Measurements from ENCODE around the gene WNT10A. TPM values are rescaled to one million over a fixed set of nuclear protein-coding genes. Genes with fewer than 3 reads are reported as not detected.

WNT10A gene
- total and polyA plus RNA-seq, 2 of the 8 experiments (the other 6 are each of a cell fraction or from before 2014, with no cell fraction given): 0.05 TPM; not detected in 1

DNA sequence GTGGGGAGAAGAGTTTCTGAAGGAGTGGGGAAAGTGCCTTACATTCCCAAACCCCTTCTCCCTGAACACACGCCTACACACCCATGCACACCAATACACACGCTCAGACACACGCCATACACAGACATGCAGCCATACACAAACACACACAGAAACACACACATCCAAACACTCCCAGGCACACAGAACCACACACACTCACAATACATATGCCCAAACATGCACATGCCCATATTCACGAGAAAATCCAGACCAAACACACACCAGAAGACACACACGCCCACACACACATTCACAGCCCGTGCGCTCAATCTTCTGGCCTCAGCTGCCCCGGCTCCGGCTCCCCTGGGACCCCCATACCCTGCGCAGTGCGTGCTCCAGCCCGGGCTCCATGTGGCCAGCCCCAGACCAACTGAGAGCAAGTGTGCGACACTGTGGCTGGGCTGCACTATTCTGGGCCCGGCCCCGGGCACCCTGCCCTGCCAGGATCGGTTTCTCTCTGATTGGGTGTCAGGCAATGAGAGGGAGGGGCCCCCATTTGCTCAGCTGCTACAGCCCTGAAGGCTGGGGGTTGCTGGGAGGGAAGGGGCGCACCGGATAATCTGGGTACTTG is 49.2 kb upstream of the WNT10A start, which contains the start of gene PRKAG3:
Gene PRKAG3 (minus strand): TSS at position 426 of the 613 bp plus-strand sequence.
- no peak within 1 kb of the TSS for H2BK120ac ChIP-seq (replicated peaks; ENCODE audit: low read depth, low read length)
- H3K79me2 ChIP-seq (ENCODE audit: control insufficient read depth in 1 of 2, insufficient read depth in 2 of 2, low read length in 2 of 2): no peaks in the 10 kb centered on the region
- H3K56ac ChIP-seq (replicated peaks; ENCODE audit: insufficient read length, low read depth, low read length): no peak within 1 kb of the TSS
- 89% methylated on average over 18 of the region's 18 CpGs; no CpG with 5 or more reads in 1 of the 2 experiments for WGBS, 2 experiments (ENCODE audit: extremely low coverage in 1 of 2, insufficient coverage in 1 of 2, insufficient read length in 1 of 2, insufficient replicate concordance in 2 of 2, low coverage in 1 of 2, low lambda C conversion rate in 2 of 2, missing lambda C conversion rate in 1 of 2)
- no peak within 1 kb of the TSS for H2BK5ac ChIP-seq (ENCODE audit: low read depth, low read length)
- CTCF ChIA-PET (ENCODE audit: partially characterized antibody): interaction anchor here (0.6 to 1.6 kb wide), 4 partner anchors 16 to 150 kb away, joined by 3 read pairs; no protein-coding TSS in a partner anchor
- no peaks in the 10 kb centered on the region for H3K36me3 ChIP-seq (ENCODE audit: control insufficient read depth in 2 of 4, insufficient read depth in 4 of 4, low read length in 3 of 4)
- H3K27ac ChIP-seq (ENCODE audit: low read depth, low read length): no peak within 1 kb of the TSS
- TF ChIP-seq JUND (IDR thresholded peaks at IDR 0.05; ENCODE audit: low read length) (no peak), CEBPB (IDR thresholded peaks at IDR 0.05; ENCODE audit: low read depth, low read length) (no peak), BCL11A (IDR thresholded peaks at IDR 0.05; ENCODE audit: low read depth in 2 of 2, low read length in 2 of 2) (no peak), HDAC2 (IDR thresholded peaks at IDR 0.05; ENCODE audit: borderline replicate concordance in 1 of 2, low read depth in 2 of 2, low read length in 2 of 2) (no peak), KDM4A (IDR thresholded peaks at IDR 0.05; ENCODE audit: low read depth, low read length, severe bottlenecking) (no peak), YY1 (IDR thresholded peaks at IDR 0.05; ENCODE audit: low read depth, low read length) (no peak)
- no peak within 1 kb of the TSS for H3K23ac ChIP-seq (ENCODE audit: insufficient read length)
- DNase-seq (ENCODE audit: low read depth in 1 of 2, low spot score in 2 of 2) (no peak), FAIRE-seq (no peak)
- no peak within 1 kb of the TSS for H4K5ac ChIP-seq (ENCODE audit: insufficient read length, low read depth, low read length)
- no peak within 1 kb of the TSS for H2AFZ ChIP-seq (ENCODE audit: low read length)
- peaks cover 2% of the 10 kb centered on the region; the same call in 1 of the 2 replicates for H3K23me2 ChIP-seq (ENCODE audit: low read depth, low read length)
- H2BK20ac ChIP-seq (ENCODE audit: low read length): no peak within 1 kb of the TSS
- H3K4ac ChIP-seq (replicated peaks; ENCODE audit: insufficient read length, low read depth, low read length): no peak within 1 kb of the TSS
- H4K91ac ChIP-seq (replicated peaks; ENCODE audit: insufficient read length, low read length): no peak within 1 kb of the TSS
- peak within 1 kb of the TSS; percentile 65 for H2AK5ac ChIP-seq (ENCODE audit: low read depth, low read length)
- H3K4me3 ChIP-seq (ENCODE audit: extremely low read depth in 1 of 4, insufficient read depth in 2 of 4, low read depth in 3 of 4, low read length in 4 of 4): no peak within 1 kb of the TSS
- no peak within 1 kb of the TSS for H2BK15ac ChIP-seq (ENCODE audit: low read length)
- H3K18ac ChIP-seq (ENCODE audit: extremely low read depth, low read length): peak within 1 kb of the TSS; percentile 32; the same call in 1 of the 2 replicates
- no peaks in the 10 kb centered on the region for H3K9me3 ChIP-seq (ENCODE audit: insufficient read depth in 2 of 2, low read depth in 1 of 2, low read length in 1 of 2)
- no peak within 1 kb of the TSS for H3K4me2 ChIP-seq (ENCODE audit: insufficient read depth in 1 of 2, low read depth in 2 of 2, low read length in 2 of 2)
- H3K4me1 ChIP-seq (replicated peaks in 1 of 4; ENCODE audit: control insufficient read depth in 3 of 4, insufficient read depth in 4 of 4, low read length in 3 of 4): peaks cover 0 to 3% (median 0%) of the 10 kb centered on the region in 4 experiments; a peak in 1 of 7 replicates
- no peak within 1 kb of the TSS for H2BK12ac ChIP-seq (ENCODE audit: low read depth, low read length)
- H3K79me1 ChIP-seq (ENCODE audit: low read depth, low read length): no peaks in the 10 kb centered on the region
- H4K8ac ChIP-seq (ENCODE audit: extremely low read depth, insufficient read depth, low read length): peak within 1 kb of the TSS; percentile 42; the same call in 1 of the 2 replicates
- H3K27me3 ChIP-seq (replicated peaks in 1 of 4; ENCODE audit: control insufficient read depth in 3 of 4, extremely low read depth in 1 of 4, insufficient read depth in 3 of 4, low read length in 3 of 4): peaks cover 0 to 4% (median 0%) of the 10 kb centered on the region in 4 experiments; a peak in 1 of 7 replicates
- H4K20me1 ChIP-seq (replicated peaks in 1 of 2; ENCODE audit: control insufficient read depth in 1 of 2, insufficient read depth in 2 of 2, low read length in 2 of 2): no peaks in the 10 kb centered on the region
- POLR2A ChIA-PET (ENCODE audit: partially characterized antibody): no interaction called here
- H3K9ac ChIP-seq (replicated peaks in 1 of 4; ENCODE audit: extremely low read depth in 1 of 4, low read depth in 3 of 4, low read length in 3 of 4): no peak within 1 kb of the TSS
- H3K14ac ChIP-seq (ENCODE audit: insufficient read length): no peak within 1 kb of the TSS

All from H1 (cell line).